Measurements from ENCODE around the gene ABCA4. TPM values are rescaled to one million over a fixed set of nuclear protein-coding genes. Genes with fewer than 3 reads are reported as not detected.
"Not testable (repeated sequence)": the region's sequence is repeated elsewhere in the genome, so short reads cannot be mapped to it uniquely, and the experiment has no call there.

The ABCA4 gene
- total RNA-seq, 1 donor from 2014 or later: 51.7 TPM

GRCh38 chr1:94002046-94002787 is 118.7 kb downstream of the ABCA4 start:
- H3K9me3 Mint-ChIP-seq (ENCODE audit: unreplicated experiment): no peaks in the 10 kb centered on the region
- no peak overlapping the region for H3K4me3 Mint-ChIP-seq (ENCODE audit: unreplicated experiment)
- peaks cover 4% of the 10 kb centered on the region for H3K4me1 Mint-ChIP-seq (ENCODE audit: unreplicated experiment)
- no peak for DNase-seq (ENCODE audit: low spot score)
- peaks cover 23% of the 10 kb centered on the region for H3K36me3 Mint-ChIP-seq (ENCODE audit: low read depth, unreplicated experiment)
- no peak for TF ChIP-seq CTCF (IDR thresholded peaks at IDR 0.05; ENCODE audit: unreplicated experiment)
- H3K27ac Mint-ChIP-seq (ENCODE audit: unreplicated experiment): no peak overlapping the region
- H3K27me3 Mint-ChIP-seq (ENCODE audit: unreplicated experiment): peaks cover 6% of the 10 kb centered on the region

- TF ChIP-seq CTCF (IDR thresholded peaks at IDR 0.05; ENCODE audit: unreplicated experiment): no peak
- H3K27me3 Mint-ChIP-seq (ENCODE audit: unreplicated experiment): peaks cover 6% of the 10 kb centered on the region
- H3K27ac Mint-ChIP-seq (ENCODE audit: unreplicated experiment): no peak overlapping the region
Measured at GRCh38 chr1:94001397-94002045, 119.4 kb downstream of the ABCA4 start.

GRCh38 chr1:94000510-94001282 is 120.3 kb downstream of the ABCA4 start:
- Mint-ChIP-seq H3K4me3 (ENCODE audit: unreplicated experiment) (no peak overlapping the region), H3K4me1 (ENCODE audit: unreplicated experiment) (peaks cover 4% of the 10 kb centered on the region), H3K36me3 (ENCODE audit: low read depth, unreplicated experiment) (peaks cover 25% of the 10 kb centered on the region), H3K27ac (ENCODE audit: unreplicated experiment) (no peak overlapping the region), H3K27me3 (ENCODE audit: unreplicated experiment) (peaks cover 6% of the 10 kb centered on the region), H3K9me3 (ENCODE audit: unreplicated experiment) (no peaks in the 10 kb centered on the region)
- TF ChIP-seq CTCF (IDR thresholded peaks at IDR 0.05; ENCODE audit: unreplicated experiment): no peak
- DNase-seq (ENCODE audit: low spot score): no peak

More at GRCh38 chr1:94001397-94002045, 119.4 kb downstream of the ABCA4 start:
- Mint-ChIP-seq H3K36me3 (ENCODE audit: low read depth, unreplicated experiment) (peaks cover 27% of the 10 kb centered on the region), H3K9me3 (ENCODE audit: unreplicated experiment) (no peaks in the 10 kb centered on the region), H3K4me3 (ENCODE audit: unreplicated experiment) (no peak overlapping the region), H3K4me1 (ENCODE audit: unreplicated experiment) (peaks cover 4% of the 10 kb centered on the region)
- DNase-seq (ENCODE audit: low spot score): no peak

- TF ChIP-seq CTCF (IDR thresholded peaks at IDR 0.05; ENCODE audit: unreplicated experiment): no peak
- H3K4me1 Mint-ChIP-seq (ENCODE audit: unreplicated experiment): peaks cover 4% of the 10 kb centered on the region
- H3K4me3 Mint-ChIP-seq (ENCODE audit: unreplicated experiment): no peak overlapping the region
- no peaks in the 10 kb centered on the region for H3K9me3 Mint-ChIP-seq (ENCODE audit: unreplicated experiment)
- no peak overlapping the region for H3K27ac Mint-ChIP-seq (ENCODE audit: unreplicated experiment)
- H3K36me3 Mint-ChIP-seq (ENCODE audit: low read depth, unreplicated experiment): peaks cover 26% of the 10 kb centered on the region
- DNase-seq (ENCODE audit: low spot score): no peak
- H3K27me3 Mint-ChIP-seq (ENCODE audit: unreplicated experiment): peaks cover 6% of the 10 kb centered on the region
Measured at GRCh38 chr1:93999840-94000415, 121.0 kb downstream of the ABCA4 start.

GRCh38 chr1:93998532-93998931 is 122.4 kb downstream of the ABCA4 start:
- H3K36me3 Mint-ChIP-seq (ENCODE audit: low read depth, unreplicated experiment): peaks cover 37% of the 10 kb centered on the region
- H3K4me1 Mint-ChIP-seq (ENCODE audit: unreplicated experiment); H3K27me3 Mint-ChIP-seq (ENCODE audit: unreplicated experiment); H3K27ac Mint-ChIP-seq (ENCODE audit: unreplicated experiment); H3K4me3 Mint-ChIP-seq (ENCODE audit: unreplicated experiment); DNase-seq (ENCODE audit: low spot score); H3K9me3 Mint-ChIP-seq (ENCODE audit: unreplicated experiment): not testable (repeated sequence)

Measured in endothelial cell (in vitro differentiated cells).